MCF 10A (cell line): ENCODE measurements around the gene UNC119B. TPM values are rescaled to one million over a fixed set of nuclear protein-coding genes. Genes with fewer than 3 reads are reported as not detected.
A peak's percentile ranks its signal among the peaks of the same experiment; 100 is the strongest.
"Not testable (repeated sequence)": the region's sequence is repeated elsewhere in the genome, so short reads cannot be mapped to it uniquely, and the experiment has no call there.

Source experiments
- BruUV-seq: library from RNA; stranded (reverse); fragments of 400-500 nt; replicated peaks from 2 replicates; lab custom pipeline; 2021; lab: Mats Ljungman, UMichigan
- CTCF ChIA-PET: fragments of 300-600 bp; sonication (Branson Sonifier 250); formaldehyde crosslinking; extraction: SDS; loops from one replicate; lab custom pipeline; 2021; ENCODE audit warnings: antibody characterized with exemption, inconsistent platforms; lab: Yijun Ruan, JAX
- POLR2A ChIA-PET: fragments of 300-600, 350-650 bp; sonication (Branson Sonifier 250); formaldehyde crosslinking; extraction: SDS; loops from one replicate; lab custom pipeline; 2020; ENCODE audit warnings: antibody characterized with exemption, inconsistent platforms; lab: Yijun Ruan, JAX
- DNase-seq: peaks from one replicate; pipeline ENCODE4 v3.0.0-alpha.2; 2018; ENCODE audit not compliant: unreplicated experiment
- H3K27ac Mint-ChIP-seq: one replicate; pipeline ENCODE4 v1.8.0; 2022; ENCODE audit warnings: mild to moderate bottlenecking, low read depth, mixed read lengths; ENCODE audit not compliant: unreplicated experiment
- H3K27me3 Mint-ChIP-seq: one replicate; pipeline ENCODE4 v1.8.0; 2022; ENCODE audit warnings: mixed read lengths; ENCODE audit not compliant: insufficient read depth, unreplicated experiment
- H3K36me3 Mint-ChIP-seq: one replicate; pipeline ENCODE4 v1.8.0; 2022; ENCODE audit warnings: mild to moderate bottlenecking, moderate library complexity, mixed read lengths; ENCODE audit not compliant: insufficient read depth, unreplicated experiment
- H3K4me1 Mint-ChIP-seq: one replicate; pipeline ENCODE4 v1.8.0; 2022; ENCODE audit warnings: mixed read lengths; ENCODE audit not compliant: insufficient read depth, unreplicated experiment
- H3K4me3 Mint-ChIP-seq: one replicate; pipeline ENCODE4 v1.8.0; 2022; ENCODE audit warnings: mild to moderate bottlenecking, moderate library complexity, mixed read lengths; ENCODE audit not compliant: unreplicated experiment
- H3K9me3 Mint-ChIP-seq: one replicate; pipeline ENCODE4 v1.8.0; 2022; ENCODE audit warnings: mixed read lengths; ENCODE audit not compliant: unreplicated experiment
- CTCF ChIP-seq: fragments of 200-600 bp; IDR thresholded peaks from one replicate; pipeline ENCODE4 v1.8.0; 2022; ENCODE audit warnings: antibody characterized with exemption, mild to moderate bottlenecking; ENCODE audit not compliant: unreplicated experiment
- intact Hi-C: fragments of 100-400 bp; cut with micrococcal nuclease; formaldehyde crosslinking; loops from 2 replicates; pipeline ENCODE4 v1.14.1; 2022
- total RNA-seq: library from RNA; stranded (reverse); gene quantifications from 2 replicates; pipeline ENCODE4 v1.2.3, GENCODE V29; 2022

UNC119B gene
- total RNA-seq, 1 experiment from 2014 or later: 31.0 TPM

- intact Hi-C loops: no loop called here
- Mint-ChIP-seq H3K4me3 (no peak overlapping the region), H3K27me3 (no peaks in the 10 kb centered on the region), H3K36me3 (no peaks in the 10 kb centered on the region), H3K4me1 (no peaks in the 10 kb centered on the region), H3K9me3 (no peaks in the 10 kb centered on the region), H3K27ac (no peak overlapping the region)
- CTCF ChIA-PET: interaction anchor here (1.1 to 7.3 kb wide), 2 partner anchors 19 to 21 kb away, joined by 5 to 64 read pairs; no protein-coding TSS in a partner anchor
- DNase-seq: peak; percentile 48
- no TSS peak for BruUV-seq
- TF ChIP-seq CTCF: no peak
- POLR2A ChIA-PET: interaction anchor here (0.6 kb wide), 1 partner anchor 46 kb away, joined by 3 read pairs; no protein-coding TSS in a partner anchor
Observed at GRCh38 chr12:120668868-120669840, 41.1 kb upstream of the UNC119B start.

- DNase-seq, intact Hi-C loops, BruUV-seq, H3K27ac Mint-ChIP-seq, H3K27me3 Mint-ChIP-seq, H3K4me3 Mint-ChIP-seq, H3K4me1 Mint-ChIP-seq, H3K9me3 Mint-ChIP-seq, H3K36me3 Mint-ChIP-seq, POLR2A ChIA-PET: not testable (repeated sequence)
- CTCF ChIA-PET: interaction anchor here (0.6 to 7.3 kb wide), 4 partner anchors 16 to 34 kb away, joined by 3 to 64 read pairs (median 4); no protein-coding TSS in a partner anchor
Observed at GRCh38 chr12:120670237-120670636, 40.0 kb upstream of the UNC119B start.

GRCh38 chr12:120670667-120671066 is 39.6 kb upstream of the UNC119B start:
- no peaks in the 10 kb centered on the region for H3K27me3 Mint-ChIP-seq
- H3K9me3 Mint-ChIP-seq: no peaks in the 10 kb centered on the region
- no peak overlapping the region for H3K27ac Mint-ChIP-seq
- POLR2A ChIA-PET: no interaction called here
- no peak for TF ChIP-seq CTCF
- BruUV-seq: no TSS peak
- no peak overlapping the region for H3K4me3 Mint-ChIP-seq
- DNase-seq: no peak
- no peaks in the 10 kb centered on the region for H3K4me1 Mint-ChIP-seq
- CTCF ChIA-PET: interaction anchor here (0.6 to 7.3 kb wide), 2 partner anchors 16 to 22 kb away, joined by 3 to 64 read pairs; no protein-coding TSS in a partner anchor
- no peaks in the 10 kb centered on the region for H3K36me3 Mint-ChIP-seq
- intact Hi-C loops: no loop called here

- no TSS peak for BruUV-seq
Observed at GRCh38 chr12:120674097-120674636, 36.1 kb upstream of the UNC119B start.

More at GRCh38 chr12:120674097-120674636, 36.1 kb upstream of the UNC119B start:
- Mint-ChIP-seq H3K27me3 (no peaks in the 10 kb centered on the region), H3K36me3 (no peaks in the 10 kb centered on the region), H3K27ac (no peak overlapping the region), H3K9me3 (no peaks in the 10 kb centered on the region), H3K4me3 (no peak overlapping the region), H3K4me1 (no peaks in the 10 kb centered on the region)
- DNase-seq: no peak
- ChIA-PET CTCF (interaction anchor here (0.5 to 2.5 kb wide), 4 partner anchors 9 to 27 kb away, joined by 3 to 9 read pairs (median 4); no protein-coding TSS in a partner anchor), POLR2A (interaction anchor here (0.7 kb wide), 1 partner anchor 10 kb away, joined by 3 read pairs; no protein-coding TSS in a partner anchor)
- intact Hi-C loops: no loop called here
- no peak for TF ChIP-seq CTCF
